Effector CD4-positive, alpha-beta T cell (primary cell): ENCODE measurements around the gene STOM.
"Not testable (repeated sequence)": the region's sequence is repeated elsewhere in the genome, so short reads cannot be mapped to it uniquely, and the experiment has no call there.

ENCODE experiments used
- DNase-seq: peaks from one replicate; pipeline ENCODE4 v3.0.0-alpha.2; 2020

Gene STOM

DNA sequence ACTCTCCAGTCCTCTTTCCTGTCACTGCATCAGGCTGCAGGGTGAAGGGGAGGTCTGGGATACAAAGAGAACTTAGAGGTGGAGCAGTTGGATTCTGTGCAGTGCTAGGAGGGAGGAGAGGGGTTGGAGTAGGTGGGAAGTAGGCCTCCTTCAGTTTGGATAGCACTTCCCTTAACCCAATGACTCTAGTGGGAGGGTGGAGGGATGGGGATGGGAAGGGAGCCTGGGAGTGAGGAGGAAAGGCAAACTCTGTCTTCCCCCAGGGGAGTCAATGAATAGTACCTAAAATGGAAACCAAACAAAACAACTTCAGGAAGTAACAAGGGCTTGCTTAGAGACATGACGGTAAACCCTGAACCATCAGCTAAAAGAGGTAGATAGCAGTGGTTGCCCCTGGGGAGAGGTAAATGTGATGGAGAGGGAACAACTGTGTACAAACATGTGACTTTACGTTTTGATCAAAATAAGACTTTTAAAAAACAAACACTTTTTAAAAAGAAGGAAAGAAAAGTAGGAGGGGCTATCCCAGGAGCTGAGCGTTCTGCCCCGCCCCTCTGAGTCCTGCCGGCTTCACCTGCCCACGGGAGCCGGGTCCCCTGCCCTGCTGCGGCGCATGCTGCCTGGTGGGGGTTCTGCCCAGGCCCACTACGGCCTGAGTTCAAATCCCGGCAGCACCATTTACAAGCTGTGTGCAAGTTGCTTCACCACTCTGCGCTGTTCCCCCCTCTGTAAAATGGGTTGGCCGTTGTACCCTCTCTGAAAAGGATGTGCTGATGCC lies 71.2 kb downstream of the STOM start:
- no peak for DNase-seq

DNA sequence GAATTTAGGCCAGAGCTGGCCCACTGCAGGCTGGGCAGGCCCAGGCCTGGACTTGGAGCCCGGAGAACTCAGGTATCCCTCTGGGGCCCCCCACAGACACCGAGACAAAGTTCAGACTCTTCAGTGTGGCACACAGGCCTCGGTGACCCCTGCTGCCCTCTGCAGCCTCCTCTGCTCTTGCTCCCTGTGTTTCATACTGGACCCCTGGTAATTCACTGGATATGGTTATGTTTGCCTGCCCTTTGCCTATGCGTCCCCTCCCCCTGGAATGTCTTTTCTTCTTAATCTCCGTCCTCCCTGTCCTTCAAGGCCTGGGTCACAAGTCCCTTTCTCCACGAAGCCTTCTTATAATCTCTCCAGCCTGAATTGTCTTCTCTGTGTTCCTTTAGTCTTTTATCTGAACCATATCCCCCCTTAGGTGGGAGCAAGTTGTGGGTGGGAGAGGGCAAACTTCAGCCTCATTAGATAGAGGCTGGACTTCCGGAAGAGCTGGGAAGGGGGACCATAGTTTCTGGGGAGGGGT lies 72.0 kb downstream of the STOM start:
- DNase-seq = no peak

DNA sequence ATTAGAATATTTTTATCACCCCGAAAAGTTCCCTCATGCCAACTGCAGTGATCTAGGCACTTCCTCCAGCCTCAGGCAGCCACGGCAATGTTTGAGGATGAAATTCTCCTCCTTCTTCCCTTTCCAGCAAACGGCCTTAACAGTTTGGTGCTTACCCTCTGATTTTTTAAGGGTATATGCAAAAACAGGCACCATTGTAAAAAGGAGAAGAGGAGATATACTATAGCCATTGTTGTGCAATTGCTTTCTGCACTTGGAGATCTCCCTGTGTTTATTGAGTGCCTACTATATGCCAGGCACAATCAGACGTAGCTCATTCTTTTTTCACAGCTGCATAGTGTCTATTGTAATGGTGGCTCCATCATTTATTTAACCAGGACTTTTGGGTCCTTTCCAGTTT lies 72.7 kb downstream of the STOM start:
- no peak for DNase-seq

DNA sequence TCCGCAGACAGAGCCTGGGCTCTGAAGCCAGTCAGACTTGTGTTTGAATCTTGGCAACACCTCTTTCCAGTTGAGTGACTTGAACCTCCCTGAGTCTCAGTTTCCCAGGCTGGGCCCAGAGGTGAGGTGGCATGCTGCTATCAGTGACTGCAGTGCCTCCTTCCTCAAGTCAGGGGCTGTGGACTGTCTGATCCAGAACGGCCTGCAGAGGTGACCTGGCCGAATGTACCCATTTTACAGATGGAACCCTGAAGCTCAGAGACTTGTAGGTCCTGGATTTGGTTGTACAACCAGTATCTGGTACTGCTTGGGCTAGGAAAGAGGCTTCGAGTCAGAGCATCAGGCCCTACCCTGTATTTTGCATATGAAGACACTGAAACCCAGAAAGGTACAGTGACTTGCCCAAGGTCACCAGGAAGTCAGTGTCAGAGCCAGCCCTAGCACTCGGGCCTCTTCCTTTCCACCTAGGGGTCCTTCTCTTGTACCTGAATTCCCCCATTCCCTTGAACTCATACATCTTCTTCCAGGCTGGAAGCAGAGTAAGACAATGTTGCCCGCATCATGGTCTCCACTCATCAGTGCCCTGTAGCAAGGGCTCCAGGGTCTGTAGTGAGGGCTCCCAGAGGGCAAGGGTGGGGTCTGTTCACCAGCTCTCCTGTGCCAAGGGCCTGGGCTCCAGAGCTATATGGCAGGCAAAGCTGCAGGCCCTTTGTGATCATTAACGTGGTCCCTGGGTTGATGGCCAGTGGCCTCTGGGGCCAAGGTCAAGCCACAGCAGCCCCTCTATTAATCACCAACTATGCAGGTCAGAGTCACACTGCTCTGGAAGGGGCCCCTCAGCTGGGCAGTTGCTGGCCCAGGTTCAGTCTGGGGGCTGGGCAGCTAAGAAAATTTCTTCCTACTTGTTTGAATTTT lies 73.6 kb downstream of the STOM start:
- no peak for DNase-seq

DNA sequence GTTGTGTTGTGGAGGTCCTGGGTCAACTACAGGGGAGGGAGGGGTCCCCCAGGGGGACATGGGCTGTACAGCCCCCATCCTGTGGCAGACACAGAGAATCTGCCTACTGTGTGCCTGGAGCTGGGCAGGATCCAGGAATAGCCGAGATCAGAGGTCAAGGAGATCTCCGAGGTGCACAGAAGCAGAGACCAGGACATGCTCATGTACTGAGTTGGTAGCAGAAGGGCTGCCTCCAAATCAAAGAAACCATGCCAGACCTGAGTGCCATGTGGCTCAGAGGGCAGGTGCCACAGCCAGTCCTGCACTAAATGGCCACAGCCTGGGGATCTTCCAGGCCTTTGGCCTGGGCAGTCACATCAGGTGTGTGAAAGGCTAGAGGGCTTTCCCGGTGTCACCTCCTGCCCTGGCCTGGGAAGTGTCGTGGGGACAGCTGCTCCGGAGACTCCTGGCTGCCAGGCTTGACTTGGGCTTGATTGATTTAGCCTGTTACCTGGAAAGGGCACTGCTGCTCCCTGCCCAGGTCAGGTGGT lies 74.3 kb downstream of the STOM start:
- no peak for DNase-seq

DNA sequence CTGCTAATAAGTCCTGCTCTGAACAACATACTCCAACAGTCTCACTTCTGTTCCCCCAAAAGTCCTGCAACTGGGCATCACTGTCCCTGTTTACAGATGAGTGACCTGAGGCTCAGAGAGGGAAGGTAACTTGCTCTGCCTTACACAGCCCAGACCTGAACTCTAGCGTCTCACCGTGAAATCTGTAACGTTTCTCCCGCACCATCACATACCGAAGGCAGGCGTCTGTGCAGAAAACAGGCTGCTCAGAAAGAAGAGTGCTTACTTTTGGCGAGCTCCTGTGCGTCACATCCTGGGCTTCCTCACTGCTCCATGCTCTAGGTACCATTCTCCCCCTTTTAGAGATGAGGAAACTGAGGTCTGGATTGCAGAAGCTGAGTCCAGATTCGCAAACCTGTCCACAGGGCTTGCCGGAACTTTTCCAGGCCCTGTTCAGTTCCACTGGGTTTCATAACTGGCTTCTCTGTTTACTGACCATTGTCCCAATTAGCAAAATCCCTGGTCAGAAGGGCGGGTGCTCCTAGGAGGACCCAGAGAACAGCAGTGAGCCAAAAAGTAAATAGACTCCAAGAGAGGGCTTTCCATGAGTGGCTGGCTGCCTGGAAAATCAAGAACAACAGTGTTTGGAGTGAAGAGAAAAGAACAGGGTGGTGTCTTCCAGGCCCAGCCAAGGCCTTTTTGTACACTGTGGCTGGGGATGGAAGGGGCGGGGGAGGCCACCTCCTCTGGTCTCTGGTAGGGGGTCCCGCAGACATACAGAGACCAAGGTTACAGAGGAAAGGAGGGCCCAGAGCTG lies 75.0 kb downstream of the STOM start:
- no peak for DNase-seq

DNA sequence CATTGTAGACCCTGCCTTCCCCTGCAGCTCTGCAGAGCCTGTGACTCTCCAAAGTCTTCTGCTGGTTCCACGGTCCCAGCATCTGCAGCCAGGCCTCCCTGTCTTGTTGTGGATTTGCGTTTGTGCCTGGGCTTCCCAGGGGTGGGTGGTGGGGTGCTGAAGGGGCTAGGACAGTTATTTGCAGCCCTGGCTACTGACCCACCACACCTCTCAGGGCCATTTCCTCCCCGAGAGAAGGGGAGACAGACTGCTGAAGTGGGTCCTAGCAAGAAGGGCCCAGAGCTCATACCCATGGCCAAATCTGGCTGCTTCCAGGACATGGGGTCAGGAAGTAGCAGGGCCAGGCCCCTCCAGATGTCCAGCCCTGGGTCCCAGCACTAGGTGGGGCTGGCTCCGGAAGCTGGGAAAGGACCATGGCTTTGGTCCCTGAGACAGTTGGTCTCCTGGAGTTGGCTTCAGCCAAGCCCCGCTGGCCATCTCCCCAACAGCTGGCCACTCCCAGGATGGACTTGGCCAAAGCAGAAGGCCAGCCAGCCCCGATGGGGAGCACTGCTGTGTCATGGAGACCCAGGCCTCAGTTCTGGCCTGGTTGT lies 75.8 kb downstream of the STOM start:
- DNase-seq = no peak

DNA sequence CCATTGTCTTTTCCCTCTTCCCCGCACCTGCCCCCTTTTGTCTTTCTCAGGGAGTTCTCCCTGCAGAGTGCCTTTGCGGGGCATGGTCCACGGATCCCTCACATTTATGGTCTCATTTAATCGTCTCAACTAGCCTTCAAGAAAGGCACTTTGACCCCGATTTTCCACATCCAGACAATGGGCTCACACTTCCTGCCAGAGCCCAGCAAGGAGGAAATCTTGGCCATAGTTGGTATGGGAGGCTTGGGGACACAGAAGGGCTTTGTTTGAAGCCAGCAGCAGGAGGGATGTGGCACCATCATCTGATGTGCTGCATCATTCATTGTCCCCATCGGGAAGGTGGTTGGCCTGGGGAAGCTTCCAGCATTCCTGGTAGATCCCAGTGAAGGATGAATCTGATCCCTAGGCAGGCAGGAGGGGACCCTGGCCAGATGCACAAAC lies 77.2 kb downstream of the STOM start:
- no peak for DNase-seq

DNA sequence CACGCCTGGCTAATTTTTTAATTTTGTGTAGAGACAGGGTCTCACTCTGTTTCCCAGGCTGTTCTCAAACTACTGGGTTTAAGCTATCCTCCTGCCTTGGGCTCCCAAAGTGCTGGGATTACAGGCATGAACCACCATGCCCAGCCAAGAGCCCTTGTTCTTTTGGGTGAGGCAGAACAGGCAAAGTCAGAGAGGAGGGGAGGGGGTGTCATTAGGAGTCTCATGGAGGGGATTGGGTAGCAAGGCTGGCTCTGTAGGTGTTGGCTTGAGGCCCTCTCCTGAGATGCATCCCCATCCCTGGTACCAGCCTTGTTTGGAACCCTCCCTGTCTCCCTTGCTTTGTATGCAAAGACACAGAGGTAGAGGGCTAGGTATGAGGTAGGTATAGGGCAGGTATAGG lies 78.0 kb downstream of the STOM start:
- no peak for DNase-seq

DNA sequence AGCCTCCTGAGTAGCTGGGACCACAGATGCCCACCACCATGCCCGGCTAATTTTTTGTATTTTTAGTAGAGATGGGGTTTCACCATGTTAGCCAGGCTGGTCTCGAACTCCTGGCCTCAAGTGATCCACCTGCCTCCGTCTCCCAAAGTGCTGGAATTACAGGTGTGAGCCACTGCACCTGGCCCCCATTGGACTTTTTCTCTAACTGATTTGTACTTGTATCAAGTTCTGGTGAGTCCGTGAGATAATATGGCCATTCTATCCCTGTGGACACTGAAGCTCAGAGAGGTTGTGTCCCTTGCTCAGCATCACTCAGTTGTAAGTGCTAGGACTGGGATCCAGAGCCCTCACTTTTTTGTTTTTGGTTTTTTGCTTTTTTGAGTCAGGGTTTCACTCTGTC lies 78.5 kb downstream of the STOM start:
- not testable (repeated sequence) for DNase-seq

DNA sequence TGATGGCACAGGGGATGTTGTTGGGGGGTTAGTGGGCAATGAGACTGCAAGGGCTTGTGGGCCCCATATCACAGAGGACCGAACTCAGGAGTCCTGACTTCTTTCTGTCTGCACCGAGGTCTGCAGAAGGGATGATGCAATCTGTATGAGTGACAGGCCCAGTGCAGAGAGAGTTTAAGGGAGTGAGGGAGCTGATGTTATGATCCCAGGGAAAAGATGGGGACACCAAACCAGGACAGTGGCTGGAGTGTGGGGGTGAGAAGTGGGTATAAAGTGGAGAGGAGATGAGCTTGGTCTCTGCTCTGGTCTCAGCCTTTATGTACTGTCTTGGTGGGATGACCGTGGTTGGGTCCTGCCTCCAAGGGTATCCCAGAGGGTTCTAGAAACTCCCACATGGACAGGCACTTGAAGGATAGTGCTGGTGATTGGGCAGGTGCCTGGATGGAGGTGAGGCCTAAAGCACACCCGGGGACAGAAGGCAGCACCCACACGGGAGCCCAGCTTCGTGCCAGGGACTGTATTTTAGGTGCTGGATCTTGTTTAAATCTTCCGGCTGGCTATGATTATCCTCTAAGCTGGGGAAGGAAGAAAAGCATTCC lies 80.2 kb downstream of the STOM start:
- no peak for DNase-seq

DNA sequence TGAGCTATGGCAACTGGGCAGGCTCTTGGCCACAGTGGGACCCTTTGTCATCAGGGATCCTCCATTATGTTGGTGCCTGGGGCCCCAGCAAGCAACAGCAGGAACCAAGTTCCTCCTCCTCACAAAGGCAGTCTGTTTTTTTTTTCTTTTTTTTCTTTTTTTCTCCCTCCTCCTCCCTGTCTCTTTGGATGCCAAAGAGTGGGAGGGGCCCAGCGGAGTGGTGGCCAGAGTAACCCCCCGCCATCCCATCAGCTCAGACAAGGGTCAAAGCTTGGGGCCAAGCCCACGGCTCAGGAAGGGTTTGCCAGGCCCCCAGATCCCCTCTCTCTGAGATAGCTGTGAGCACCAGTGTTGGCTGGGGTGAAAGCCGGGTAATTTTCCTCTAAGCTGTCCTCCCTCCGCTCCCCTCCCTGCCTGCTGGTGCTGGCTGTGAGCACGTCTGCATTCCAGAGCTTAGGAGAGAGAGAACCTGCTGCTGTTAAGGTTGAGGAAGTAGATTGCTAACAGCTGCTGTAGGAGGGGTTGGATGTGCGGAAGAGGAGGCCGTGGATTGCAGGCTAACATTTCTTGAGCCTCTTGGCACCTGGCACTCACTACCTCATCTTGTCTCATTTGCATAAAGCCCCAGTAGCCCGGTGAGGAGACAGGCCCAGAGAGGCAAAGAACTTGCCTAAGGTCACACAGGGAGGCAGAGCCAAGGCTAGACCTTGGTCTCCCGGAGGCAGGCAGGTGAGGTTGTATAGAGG lies 80.9 kb downstream of the STOM start:
- DNase-seq = no peak
